ENCODE measurements around the gene ROR1. TPM values are rescaled to one million over a fixed set of nuclear protein-coding genes. Genes with fewer than 3 reads are reported as not detected.
A peak's percentile ranks its signal among the peaks of the same experiment; 100 is the strongest.

ROR1 gene
- total and polyA plus RNA-seq, 2 of the 4 experiments (the other 2 are of a cell fraction), result 4.4 to 10.0 TPM

GRCh38 chr1:64171246-64171645 is 397.4 kb downstream of the ROR1 start:
- in situ Hi-C loops (cut with MboI; ENCODE audit: low sequenced_read_pairs), result no loop called here
- no peaks in the 10 kb centered on the region for H3K9me3 ChIP-seq (ENCODE audit: control insufficient read depth, insufficient read depth, low read length)
- DNase-seq (peak; percentile 74), ATAC-seq (ENCODE audit: low read depth) (no peak)
- no peak overlapping the region for H2AK9ac ChIP-seq (replicated peaks; ENCODE audit: low read depth, low read length, poor library complexity)
- peak overlapping the region; percentile 75 for H3K18ac ChIP-seq (ENCODE audit: low read depth, low read length)
- BruUV-seq (replicated peaks), result no TSS peak
- CTCF ChIA-PET, result no interaction called here
- H2BK20ac ChIP-seq (ENCODE audit: low read depth, low read length), result peak overlapping the region; percentile 66
- H2BK15ac ChIP-seq (ENCODE audit: low read depth, low read length), result peak overlapping the region; percentile 68; the same call in 1 of the 3 replicates
- POLR2A ChIA-PET (ENCODE audit: unreplicated experiment), result no interaction called here
- H4K5ac ChIP-seq (ENCODE audit: low read depth, low read length), result peak overlapping the region; percentile 62
- H3K4me3 ChIP-seq (ENCODE audit: insufficient read depth, low read depth, low read length), result no peak overlapping the region
- H2AK5ac ChIP-seq (ENCODE audit: low read depth, low read length), result peak overlapping the region; percentile 59
- peak overlapping the region; percentile 17 to 37; a peak in 2 of 4 replicates for H4K8ac ChIP-seq (ENCODE audit: low read depth in 2 of 2, low read length in 2 of 2)
- H3K23ac ChIP-seq (ENCODE audit: low read depth, low read length), result peak overlapping the region; percentile 19; the same call in 1 of the 2 replicates
- no peaks in the 10 kb centered on the region for H3K79me1 ChIP-seq (ENCODE audit: low read depth in 1 of 2, low read length in 2 of 2)
- peak overlapping the region; percentile 83; the same call in 1 of the 2 replicates for H3K27ac ChIP-seq (ENCODE audit: insufficient read depth, low read length)
- H3K27me3 ChIP-seq (ENCODE audit: control insufficient read depth, insufficient read depth, low read length), result no peaks in the 10 kb centered on the region
- H4K91ac ChIP-seq (ENCODE audit: insufficient read depth, low read depth, low read length), result peak overlapping the region; percentile 15
- H3K9ac ChIP-seq (ENCODE audit: low read depth, low read length), result no peak overlapping the region
- H3K56ac ChIP-seq (ENCODE audit: extremely low read depth, insufficient read depth, low read length), result peak overlapping the region; percentile 29; the same call in 1 of the 2 replicates
- peak overlapping the region; percentile 22 for H3K4ac ChIP-seq (ENCODE audit: low read depth, low read length)
- dilution Hi-C loops (cut with HindIII; ENCODE audit: low sequenced_read_pairs, unreplicated experiment), result no loop called here
- intact Hi-C loops (cut with micrococcal nuclease), result no loop called here
- peaks cover 2% of the 10 kb centered on the region; the same call in 1 of the 2 replicates for H3K36me3 ChIP-seq (ENCODE audit: control insufficient read depth, insufficient read depth, low read length)
- TF ChIP-seq RFX5 (IDR thresholded peaks at IDR 0.05; ENCODE audit: low read depth, low read length), result no peak
- no peak for TF ChIP-seq CHD1 (IDR thresholded peaks at IDR 0.05; ENCODE audit: low read depth, low read length)
- TF ChIP-seq NFE2L2 (IDR thresholded peaks at IDR 0.05; ENCODE audit: low read depth, low read length), result no peak
- no peak for TF ChIP-seq ELK1 (IDR thresholded peaks at IDR 0.05; ENCODE audit: borderline replicate concordance, low read depth, low read length)
- no peak for TF ChIP-seq POLR2A (IDR thresholded peaks at IDR 0.05; ENCODE audit: low read depth, low read length)
- no peak for TF ChIP-seq MXI1 (IDR thresholded peaks at IDR 0.05; ENCODE audit: borderline replicate concordance, low read depth, low read length)
- no peak for TF ChIP-seq CTCF (conservative IDR thresholded peaks at IDR 0.05; ENCODE audit: low read depth, low read length)
- no peak for TF ChIP-seq CEBPB (IDR thresholded peaks at IDR 0.05; ENCODE audit: low read depth, low read length)
- no peak for TF ChIP-seq FOS (IDR thresholded peaks at IDR 0.05; ENCODE audit: low read depth, low read length)
- no peak for TF ChIP-seq MAZ (IDR thresholded peaks at IDR 0.05; ENCODE audit: borderline replicate concordance, low read depth, low read length)
- no peak for TF ChIP-seq RCOR1 (IDR thresholded peaks at IDR 0.05; ENCODE audit: insufficient replicate concordance, low read length)
- TF ChIP-seq MAFK (IDR thresholded peaks at IDR 0.05; ENCODE audit: low read depth, low read length), result no peak
- no CpG with 5 or more reads among the region's 1 CpG for WGBS, 2 experiments (ENCODE audit: extremely low coverage in 2 of 2, insufficient read length in 1 of 2)
- H2BK120ac ChIP-seq (ENCODE audit: low read depth, low read length), result peak overlapping the region; percentile 74
- H3K14ac ChIP-seq (replicated peaks; ENCODE audit: low read depth, low read length), result peak overlapping the region; percentile 34
- H2BK5ac ChIP-seq (ENCODE audit: low read depth, low read length, poor library complexity, severe bottlenecking), result peak overlapping the region; percentile 78
- peak overlapping the region; percentile 73 for H3K4me2 ChIP-seq (ENCODE audit: low read depth, low read length)
- peaks cover 7% of the 10 kb centered on the region for H3K9me1 ChIP-seq (ENCODE audit: insufficient read depth, low read length)
- no peak overlapping the region for H2AFZ ChIP-seq (replicated peaks; ENCODE audit: low read length, poor library complexity)
- peaks cover 16% of the 10 kb centered on the region for H3K4me1 ChIP-seq (ENCODE audit: control insufficient read depth, insufficient read depth, low read length)
- no peaks in the 10 kb centered on the region for H4K20me1 ChIP-seq (ENCODE audit: insufficient read depth, low read length)
